DMS153 treated with DMSO at 0.1 percent for 48 hours (cell line): ENCODE measurements around the gene ELK3.

Experiments
- DNase-seq: peaks from one replicate; lab custom pipeline; 2025; ENCODE audit not compliant: unreplicated experiment; lab: John Stamatoyannopoulos, UW

Gene ELK3

DNA sequence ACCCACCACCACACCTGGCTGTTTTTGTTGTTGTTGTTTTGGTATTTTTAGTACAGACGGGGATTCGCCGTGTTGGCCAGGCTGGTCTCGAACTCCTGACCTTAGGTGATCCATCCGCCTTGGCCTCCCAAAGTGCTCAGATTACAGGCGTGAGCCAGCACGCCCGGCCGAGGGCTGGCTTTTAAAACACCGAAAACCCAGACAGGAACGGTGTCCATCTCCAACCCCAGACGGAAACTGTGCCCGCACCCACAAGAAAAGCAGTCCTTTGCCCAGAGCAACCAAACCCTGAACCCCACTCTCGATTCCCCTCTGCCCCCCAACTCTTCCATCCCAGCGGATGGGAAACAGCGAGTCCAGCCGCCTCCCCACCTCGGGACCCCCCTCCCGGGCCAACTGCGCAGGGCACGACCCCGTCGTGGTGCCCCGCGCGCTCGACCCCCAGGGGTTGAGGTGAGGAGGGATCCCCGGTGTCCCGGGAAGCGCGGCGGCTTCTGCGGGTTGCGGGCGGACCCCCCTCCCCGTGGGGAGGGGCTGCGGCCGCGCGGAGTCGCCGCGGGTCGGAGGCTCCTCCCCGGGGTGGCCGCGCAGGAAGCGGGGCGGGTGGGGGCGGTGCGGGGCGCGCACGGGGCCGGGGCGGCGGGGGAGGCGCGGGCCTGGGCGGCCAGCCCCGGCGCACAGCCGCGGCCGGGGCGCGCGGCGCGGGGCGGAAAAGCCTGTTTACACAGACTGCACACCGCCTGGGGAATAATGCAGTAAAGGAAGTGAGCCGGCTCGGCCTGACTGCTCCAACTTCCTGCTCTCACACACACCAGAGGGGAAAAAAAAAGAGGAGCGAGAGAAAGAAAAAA is at the start of gene ELK3:
Gene ELK3, plus strand, starts transcription at position 651 of the 851 bp plus-strand sequence.
- DNase-seq: peak; percentile 31

DNA sequence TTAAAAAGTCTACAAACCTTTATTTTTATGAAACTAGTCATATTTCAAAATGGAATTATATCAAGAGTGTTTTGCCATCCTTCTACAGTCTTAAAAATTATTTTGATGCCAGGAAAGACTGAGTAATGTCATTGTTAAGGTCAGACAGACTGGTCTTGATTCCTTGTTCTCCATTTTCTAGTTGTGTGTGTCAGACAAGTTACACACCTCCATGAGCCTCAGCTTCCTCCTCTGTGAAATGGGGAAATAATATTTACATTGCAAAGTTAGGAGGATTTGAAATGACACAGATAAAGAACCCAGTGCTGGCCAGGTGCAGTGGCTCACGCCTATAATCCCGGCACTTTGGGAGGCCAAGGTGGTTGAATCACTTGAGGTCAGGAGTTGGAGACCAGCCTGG is 47.4 kb upstream of the ELK3 start:
- no peak for DNase-seq

DNA sequence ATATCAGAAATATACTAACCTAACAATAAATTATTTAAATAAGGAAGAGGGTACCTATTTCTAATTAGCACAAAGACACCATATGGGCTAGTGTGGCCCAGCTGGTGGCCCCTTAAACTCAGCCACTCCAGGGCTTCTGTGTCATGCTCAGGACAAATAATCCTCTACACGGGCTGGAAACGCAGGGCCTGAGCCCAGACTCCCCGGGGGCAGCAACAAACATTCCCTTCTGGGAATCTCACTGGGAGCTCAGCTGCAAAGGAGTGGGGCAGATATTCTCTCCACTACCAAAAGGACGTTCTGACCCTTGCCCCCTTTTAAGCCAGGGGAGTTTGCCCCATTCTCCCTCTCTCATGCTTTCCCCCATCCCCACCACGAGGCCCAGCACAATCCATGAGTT is 43.7 kb upstream of the ELK3 start:
- no peak for DNase-seq

DNA sequence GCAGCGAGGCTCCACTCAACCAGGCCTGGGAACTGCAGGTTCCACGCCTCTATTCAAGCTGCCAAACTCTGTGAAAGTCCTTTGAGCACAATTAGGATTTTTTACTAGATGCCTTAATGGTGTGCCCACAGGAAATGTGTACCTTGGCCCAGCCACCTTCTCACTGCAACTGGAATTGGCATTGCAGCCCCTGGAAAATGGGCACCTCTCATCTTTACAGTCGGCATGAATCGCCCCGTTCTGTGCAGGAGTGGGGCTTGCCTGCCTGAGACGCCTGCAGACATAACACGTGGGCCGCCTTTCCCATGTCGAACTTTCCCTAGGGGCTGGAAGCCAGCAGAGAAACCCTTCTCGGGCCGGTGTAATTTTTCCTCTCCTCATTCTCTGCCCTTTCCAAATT is 42.0 kb upstream of the ELK3 start:
- no peak for DNase-seq

DNA sequence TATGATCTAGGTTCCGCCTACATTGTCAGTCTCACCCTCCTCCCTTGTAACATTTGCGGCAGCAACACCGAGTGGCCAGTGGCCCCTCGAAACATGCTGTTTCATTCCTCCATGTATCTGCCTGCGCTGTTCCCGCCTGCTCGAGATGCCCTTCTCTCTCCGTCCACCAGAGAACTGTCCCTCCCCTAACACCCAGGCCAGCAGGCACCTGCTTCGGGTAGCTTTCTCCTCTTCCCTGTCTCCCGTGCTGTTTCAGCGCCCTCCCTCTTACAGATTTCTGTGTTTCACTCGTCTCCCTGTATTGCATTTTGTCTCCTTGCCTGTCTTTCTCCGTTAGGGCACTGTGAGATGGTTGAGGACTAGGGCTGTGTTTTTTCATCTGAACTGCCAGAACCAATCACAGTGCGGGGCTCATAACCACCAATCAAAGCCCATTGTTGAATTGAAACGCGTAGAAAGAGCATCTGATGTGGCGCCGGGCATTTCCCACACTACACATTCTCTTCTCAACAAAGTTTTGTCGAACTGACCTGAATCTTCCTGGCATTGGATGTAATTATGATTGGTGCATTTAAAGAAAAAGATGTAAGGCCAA is 40.9 kb upstream of the ELK3 start:
- DNase-seq: no peak

DNA sequence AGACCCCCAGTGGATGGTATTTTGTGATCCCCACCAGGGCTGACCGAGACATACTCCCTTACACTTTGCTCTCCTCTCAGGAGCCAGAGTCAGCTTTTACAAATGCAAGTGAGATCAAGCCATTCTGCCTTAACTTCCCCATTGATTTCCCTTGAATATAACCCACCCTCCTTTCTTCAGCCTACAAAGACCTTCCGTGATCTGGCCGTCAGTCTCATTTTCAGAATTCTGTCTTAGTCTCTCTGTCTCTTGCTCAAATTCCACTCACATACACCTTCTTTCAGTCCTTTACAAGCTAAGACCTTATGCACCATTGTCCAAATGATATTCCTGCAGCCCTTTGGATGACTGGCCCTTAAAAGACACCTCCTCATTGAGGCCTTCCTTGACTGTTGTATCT is 39.0 kb upstream of the ELK3 start:
- no peak for DNase-seq

DNA sequence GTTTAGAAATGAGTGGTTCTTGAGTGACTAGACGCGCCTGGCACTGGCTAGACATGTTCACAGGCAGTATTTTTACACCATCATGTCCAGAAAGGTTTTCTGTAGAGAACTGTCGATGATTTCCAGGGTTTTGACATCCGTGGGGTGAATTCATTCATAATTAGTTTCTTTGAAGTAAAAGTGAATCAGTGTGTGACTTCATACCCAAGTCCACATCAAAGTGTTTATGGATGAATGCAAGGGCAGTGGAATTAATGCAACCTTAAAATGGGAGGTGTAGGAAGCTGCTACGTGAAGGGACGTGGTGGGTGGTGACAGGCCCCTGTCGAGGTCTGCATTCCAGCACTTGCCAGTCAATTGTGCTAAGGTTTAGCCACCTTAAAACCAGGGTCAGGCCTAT is 38.4 kb upstream of the ELK3 start:
- DNase-seq: no peak

DNA sequence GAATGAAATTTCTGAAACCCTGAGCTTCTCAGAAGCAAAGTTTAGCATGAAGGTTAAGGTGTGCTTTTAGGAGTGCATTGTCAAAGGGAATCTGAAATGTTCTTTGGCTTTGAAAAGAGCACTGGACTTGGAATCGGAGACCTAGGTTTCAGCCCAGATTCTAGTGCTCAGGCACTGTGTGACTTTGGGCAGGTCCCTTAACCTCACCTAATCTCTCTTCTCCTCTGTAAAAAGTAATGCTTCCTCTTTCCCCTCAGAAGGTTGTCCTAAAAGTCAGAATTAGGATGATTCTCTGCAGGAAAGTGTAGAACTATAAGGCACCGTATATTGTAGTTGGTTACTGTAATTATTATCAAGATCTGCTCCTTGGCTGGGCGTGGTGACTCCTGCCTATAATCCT is 38.0 kb upstream of the ELK3 start:
- no peak for DNase-seq

DNA sequence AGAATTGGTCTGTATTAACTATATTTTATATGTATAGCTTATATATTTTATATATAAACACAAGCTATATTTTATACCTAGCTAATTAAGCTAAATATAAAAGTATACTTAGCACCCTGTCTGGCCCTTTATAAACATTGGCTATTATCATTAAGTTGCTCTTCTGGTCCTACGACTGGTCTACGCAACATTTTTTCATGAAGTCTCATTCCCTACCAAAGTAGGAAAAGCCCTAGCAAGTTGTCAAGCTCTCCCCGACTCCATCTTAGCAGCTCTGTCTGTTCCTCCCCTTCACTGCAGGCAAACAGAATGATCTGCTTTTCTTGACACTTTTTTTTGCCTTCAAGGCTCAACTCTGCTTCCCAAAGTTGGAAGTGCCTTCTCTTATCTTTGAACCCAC is 36.7 kb upstream of the ELK3 start:
- no peak for DNase-seq

DNA sequence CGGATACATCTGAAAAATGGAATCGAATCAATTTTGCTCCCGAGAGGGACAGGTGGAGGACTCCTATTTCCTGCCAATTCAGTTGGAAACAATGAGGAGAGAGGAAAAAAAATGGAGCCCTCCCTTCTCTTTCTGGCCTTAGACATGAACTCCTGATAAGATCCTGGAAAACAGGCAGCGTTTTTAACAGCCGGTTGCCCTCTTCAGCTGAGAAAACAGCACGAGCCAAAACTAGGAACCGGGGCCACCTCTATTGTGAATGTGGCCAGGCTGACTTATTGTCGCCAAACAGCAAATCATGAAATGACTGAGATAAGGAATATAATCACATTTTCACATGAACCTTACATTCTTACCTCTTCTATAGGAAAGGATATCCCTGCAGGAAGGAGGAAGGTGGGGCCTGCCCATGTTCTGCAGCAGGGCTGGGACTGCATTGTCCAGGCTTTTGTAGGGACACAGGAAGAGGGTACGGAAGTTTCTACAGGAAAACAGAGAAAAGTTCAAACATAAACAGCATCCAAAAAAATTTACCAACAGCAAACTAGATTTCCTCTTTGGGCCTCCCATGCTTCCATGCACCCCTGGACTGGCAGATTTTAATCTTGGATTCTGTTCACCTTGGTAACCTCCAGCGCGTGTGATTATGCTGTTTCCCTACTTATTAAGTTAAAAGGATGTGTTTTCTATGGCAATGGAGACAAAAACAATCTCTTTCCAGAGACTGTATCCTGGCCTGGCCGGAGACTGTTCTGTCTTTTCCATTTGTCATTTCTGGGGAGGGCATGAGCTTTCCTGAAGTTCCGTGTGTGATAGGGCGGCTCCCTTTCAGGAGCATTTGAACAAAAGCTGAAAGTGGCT is 29.0 kb upstream of the ELK3 start:
- DNase-seq: peak; percentile 12

DNA sequence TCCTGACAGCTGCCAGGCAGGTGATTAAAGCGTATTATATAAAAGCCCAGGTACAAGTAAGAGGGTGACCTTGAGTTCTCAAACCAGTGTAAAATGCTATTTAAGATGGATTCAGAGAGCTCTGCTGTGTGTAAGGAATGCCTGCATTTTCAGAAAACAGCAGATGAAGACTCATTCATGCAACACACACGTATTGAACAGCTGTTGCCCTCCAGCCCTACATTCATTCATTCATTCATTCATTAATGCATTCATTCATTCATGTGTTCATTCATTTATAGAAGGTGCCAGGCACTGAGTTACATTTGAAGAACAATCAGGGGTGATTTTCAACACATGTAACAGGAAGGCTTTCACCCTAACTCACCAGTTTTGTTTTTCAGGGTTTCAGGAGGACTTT is 27.4 kb upstream of the ELK3 start:
- no peak for DNase-seq

DNA sequence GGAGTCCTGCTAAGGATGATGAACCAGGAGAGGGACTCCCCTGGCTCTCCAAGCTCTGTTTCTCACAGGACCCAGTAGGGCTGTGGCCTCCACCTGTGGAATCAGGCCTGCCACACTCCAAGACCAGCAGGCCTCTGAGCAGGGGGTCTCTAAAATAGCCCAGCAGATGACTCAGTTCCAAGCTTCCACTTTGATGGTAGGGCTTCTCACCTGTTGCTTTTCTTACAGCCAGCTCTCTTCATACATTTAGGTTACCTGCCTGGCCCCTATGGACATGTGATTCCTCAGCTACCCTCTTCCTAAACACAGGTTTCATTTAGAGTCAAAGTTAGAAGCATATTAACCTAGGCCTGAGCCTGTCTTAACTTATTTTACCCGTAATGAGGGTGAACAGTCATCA is 26.7 kb upstream of the ELK3 start:
- no peak for DNase-seq

DNA sequence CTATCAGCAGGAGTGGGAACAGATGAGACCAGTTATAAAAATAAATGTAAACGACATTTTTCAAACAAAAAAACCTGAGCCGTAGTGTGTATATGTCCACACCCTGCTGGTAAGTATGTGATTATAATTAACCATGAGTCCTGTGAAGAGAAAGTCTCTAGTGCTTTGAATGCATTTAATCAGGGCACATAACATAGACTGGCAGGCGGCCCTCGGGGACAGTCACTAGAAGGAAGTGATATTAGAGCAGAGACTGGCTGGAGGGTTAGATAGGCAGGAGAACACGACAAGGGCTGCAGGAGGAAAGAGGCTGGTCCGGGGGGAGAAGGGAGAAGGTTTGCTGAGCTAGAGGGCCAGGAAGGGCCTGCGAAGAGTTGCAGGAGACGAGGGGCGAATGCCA is 23.8 kb upstream of the ELK3 start:
- DNase-seq: no peak

DNA sequence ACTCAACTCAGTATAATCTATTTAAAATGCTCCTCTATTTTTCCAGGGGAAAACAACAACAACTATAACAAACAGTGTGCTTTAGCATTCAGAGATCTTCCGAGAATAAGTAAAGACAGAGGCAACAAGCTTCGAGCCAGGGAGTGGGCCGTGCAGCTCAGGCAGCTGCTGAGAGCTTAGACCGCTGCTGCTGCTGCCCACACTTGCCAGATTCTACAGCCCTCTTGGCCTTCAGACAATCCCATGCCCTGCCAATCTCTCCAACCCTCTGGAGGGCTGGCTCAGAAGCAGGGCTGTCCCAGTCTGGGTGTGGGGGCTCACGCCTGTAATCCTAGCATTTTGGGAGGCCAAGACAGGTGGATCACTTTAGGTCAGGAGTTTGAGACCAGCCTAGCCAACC is 23.4 kb upstream of the ELK3 start:
- DNase-seq: no peak

DNA sequence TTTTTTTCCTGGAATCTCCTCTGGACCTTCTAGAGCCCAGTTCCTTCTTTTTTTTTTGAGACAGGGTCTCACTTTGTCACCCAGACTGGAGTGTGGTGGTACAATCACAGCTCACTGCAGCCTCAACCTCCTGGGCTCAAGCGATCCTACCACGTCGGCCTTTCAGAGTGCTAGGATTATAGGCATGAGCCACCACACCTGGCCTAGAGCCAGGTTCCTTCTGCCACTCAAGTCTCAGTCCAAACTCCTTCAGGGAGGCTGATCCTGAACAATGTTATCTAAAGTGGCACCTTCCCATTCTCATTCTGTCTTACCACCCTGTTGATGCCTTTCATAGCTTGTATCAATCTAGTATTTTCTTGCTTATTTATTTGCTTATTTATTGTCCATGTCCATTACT is 22.3 kb upstream of the ELK3 start:
- DNase-seq: no peak

DNA sequence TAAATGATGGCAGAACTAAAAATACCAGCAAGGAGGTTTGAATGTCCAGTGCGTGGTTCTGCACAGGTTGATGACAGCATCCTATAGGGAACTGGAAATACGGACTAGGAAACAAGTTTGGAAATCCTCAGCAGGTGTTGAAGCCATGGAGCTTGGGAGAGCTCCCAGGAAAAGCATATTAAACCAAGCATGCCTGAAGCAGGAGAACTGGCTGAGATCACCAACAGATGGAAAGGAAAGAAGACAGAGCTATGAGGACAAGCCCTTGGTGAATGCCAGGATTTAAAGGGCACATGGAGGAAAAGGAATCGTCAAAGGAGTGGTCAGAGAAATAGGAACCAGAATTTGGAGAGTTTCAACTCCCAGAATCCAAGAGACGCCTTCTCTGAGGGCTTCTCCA is 21.2 kb upstream of the ELK3 start:
- no peak for DNase-seq

DNA sequence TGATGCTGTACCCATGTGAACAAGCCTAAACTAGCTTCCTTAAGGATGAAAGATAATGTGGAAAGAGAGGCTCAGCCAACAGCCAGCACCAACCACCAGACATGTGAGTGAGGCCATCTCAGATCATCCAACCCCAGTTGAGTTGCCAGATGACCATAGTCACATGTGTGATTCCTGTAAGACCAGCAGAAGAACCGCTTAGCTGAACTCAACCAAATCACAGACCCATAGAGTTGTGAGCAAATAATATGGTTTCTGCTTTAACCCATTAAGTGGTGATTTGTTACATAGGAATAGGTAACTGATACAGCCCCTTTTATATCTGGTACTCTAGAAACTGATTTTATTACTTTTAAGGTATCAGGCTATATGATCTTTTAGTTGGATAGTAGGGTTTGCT is 17.6 kb upstream of the ELK3 start:
- DNase-seq: no peak

DNA sequence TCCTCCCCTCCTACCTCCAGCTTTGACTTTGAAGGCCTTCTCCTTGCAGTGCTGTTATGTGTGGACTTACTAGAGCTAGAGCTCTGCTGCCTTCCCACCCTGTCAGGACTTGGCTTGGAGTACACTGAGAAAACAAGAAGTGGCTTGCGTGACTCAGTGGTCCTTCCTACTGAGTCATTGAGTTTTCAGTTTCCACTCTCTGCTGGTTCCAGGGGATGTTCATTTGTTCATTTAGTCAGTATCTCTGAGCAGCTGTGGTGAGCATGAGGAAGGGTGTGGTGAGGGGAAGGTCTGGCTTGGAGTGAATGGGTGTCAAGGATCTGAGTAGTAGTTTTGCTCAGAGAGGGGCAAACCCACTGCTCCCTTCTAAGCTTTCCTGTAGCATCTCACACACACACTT is 17.2 kb upstream of the ELK3 start:
- no peak for DNase-seq

DNA sequence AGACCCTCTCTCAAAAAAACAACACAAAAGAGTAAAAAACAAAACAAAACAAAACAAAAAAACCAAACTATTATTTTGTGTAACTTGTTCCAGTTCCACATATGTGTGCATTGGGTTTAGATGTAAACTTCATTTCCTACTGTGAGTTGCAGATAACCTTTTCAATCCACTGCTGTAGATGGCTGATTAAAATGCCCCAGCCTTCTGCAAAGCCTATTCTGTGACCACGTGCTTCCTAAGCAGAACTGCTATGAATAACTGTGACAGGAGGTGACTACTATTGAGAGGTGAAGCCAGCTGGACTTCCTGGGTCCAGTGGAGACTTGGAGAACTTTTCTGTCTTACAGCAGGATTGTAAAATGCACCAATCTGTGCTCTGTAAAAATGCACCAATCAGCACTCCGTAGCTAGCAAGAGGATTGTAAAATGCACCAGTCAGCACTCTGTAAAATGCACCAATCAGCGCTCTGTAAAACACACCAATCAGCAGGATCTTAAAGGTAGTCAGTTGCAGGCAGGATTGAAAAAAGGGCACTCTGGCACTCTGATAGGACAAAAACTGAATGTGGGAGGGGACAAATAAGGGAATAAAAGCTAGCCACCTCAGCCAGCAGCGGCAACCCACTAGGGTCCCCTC is 10.3 kb upstream of the ELK3 start:
- DNase-seq: no peak

DNA sequence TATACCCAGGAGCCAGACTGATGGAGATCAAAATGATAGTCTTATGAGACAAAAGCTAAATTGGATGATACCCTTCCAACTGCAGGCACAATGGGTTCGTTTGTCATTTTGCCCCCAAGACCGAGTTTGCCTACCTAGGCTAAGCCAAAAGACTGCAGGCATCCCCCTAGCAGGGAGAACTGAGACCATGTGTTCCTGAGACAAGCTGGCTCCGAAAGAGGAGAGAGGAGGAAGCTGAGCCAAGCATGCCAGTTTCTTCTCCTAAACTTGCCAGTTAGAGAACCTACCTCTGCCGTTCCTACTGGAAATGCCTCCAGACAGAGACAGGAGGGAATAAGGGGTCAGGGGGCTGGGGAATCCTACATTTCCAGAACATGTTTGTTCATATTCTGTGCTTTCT is 8.3 kb upstream of the ELK3 start:
- no peak for DNase-seq

DNA sequence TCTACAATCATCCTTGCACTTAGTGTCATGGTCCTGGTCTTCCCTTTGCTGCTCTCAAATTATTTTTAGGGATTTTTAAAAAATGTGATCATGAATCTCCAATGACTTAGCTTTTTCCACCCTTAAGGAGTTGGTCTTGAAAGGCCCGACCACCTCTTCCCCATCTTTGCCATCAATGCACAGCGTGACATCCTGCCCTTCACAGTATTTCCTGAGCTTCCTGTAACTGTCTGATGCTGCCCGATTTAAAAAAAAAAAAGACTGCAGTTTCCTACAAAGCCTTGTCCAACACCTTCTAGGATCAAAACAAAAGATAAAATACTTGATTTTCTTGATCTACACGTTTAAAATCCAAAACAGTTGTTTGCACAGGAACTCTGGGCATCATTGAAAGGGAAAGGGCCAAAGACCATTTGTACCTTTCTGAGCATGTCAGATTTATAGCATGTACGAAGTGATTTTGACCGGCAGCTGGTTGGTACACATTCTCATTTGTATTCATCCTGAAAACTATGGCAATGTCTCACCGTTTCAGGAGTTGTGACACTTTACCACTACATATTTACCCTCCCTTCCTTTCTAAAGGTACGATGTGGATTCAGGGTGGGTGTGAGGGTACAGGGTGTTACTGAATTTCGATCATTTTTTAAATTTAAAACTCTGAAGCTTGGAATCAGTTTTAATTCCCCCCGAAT is 7.4 kb upstream of the ELK3 start:
- no peak for DNase-seq
